ENCODE results near the gene CATSPERB.

CATSPERB gene

GRCh38 chr14:91737619-91738018, 5.7 kb upstream of the CATSPERB start:
- Histone ChIP-seq H4K91ac (ENCODE audit: low read depth, low read length) (no peak overlapping the region), H3K18ac (ENCODE audit: low read length) (no peak overlapping the region), H3K79me1 (ENCODE audit: low read length) (no peaks in the 10 kb centered on the region), H2AK5ac (ENCODE audit: low read length) (no peak overlapping the region), H2BK120ac (ENCODE audit: insufficient read depth, low read length, poor library complexity) (no peak overlapping the region), H2BK5ac (ENCODE audit: low read depth, low read length, poor library complexity) (no peak overlapping the region), H2BK12ac (ENCODE audit: low read length) (no peak overlapping the region), H3K4ac (ENCODE audit: low read depth, low read length) (no peak overlapping the region), H3K79me2 (ENCODE audit: control insufficient read depth, insufficient read depth, low read length, poor library complexity) (no peaks in the 10 kb centered on the region), H3K4me1 (ENCODE audit: control insufficient read depth in 1 of 2, insufficient read depth in 2 of 2, low read length in 2 of 2) (no peaks in the 10 kb centered on the region), H4K8ac (ENCODE audit: low read depth, low read length) (no peak overlapping the region), H2AFZ (ENCODE audit: insufficient read depth, low read length, poor library complexity) (no peak overlapping the region), H3K36me3 (ENCODE audit: control insufficient read depth in 1 of 2, insufficient read depth in 2 of 2, low read length in 2 of 2) (no peaks in the 10 kb centered on the region), H3K4me3 (ENCODE audit: low read depth, low read length) (no peak overlapping the region), H3K27me3 (ENCODE audit: insufficient read depth, low read length) (no peaks in the 10 kb centered on the region), H3K27ac (ENCODE audit: low read depth, low read length) (no peak overlapping the region), H3K9ac (ENCODE audit: low read length) (no peak overlapping the region), H4K12ac (ENCODE audit: low read depth, low read length) (no peak overlapping the region), H3K9me3 (ENCODE audit: insufficient read depth, low read depth, low read length) (no peaks in the 10 kb centered on the region), H3K23ac (ENCODE audit: low read length) (no peak overlapping the region), H3K4me2 (ENCODE audit: low read length) (no peak overlapping the region), H3K14ac (ENCODE audit: low read length) (no peak overlapping the region)
- no peak for DNase-seq
- WGBS (ENCODE audit: extremely low coverage, insufficient coverage, insufficient read length): no CpG with 5 or more reads among the region's 5 CpGs

GRCh38 chr14:91732859-91733477, 1.1 kb upstream of the CATSPERB start:
- H3K9me3 ChIP-seq (ENCODE audit: insufficient read depth, low read depth, low read length): no peaks in the 10 kb centered on the region
- no peak overlapping the region for H4K12ac ChIP-seq (ENCODE audit: low read depth, low read length)
- H2AK5ac ChIP-seq (ENCODE audit: low read length): no peak overlapping the region
- no peak overlapping the region for H3K4me2 ChIP-seq (ENCODE audit: low read length)
- no peak overlapping the region for H2BK120ac ChIP-seq (ENCODE audit: insufficient read depth, low read length, poor library complexity)
- H4K8ac ChIP-seq (ENCODE audit: low read depth, low read length): no peak overlapping the region
- no peak overlapping the region for H2AFZ ChIP-seq (ENCODE audit: insufficient read depth, low read length, poor library complexity)
- H3K79me2 ChIP-seq (ENCODE audit: control insufficient read depth, insufficient read depth, low read length, poor library complexity): no peaks in the 10 kb centered on the region
- no peak overlapping the region for H2BK5ac ChIP-seq (ENCODE audit: low read depth, low read length, poor library complexity)
- H3K23ac ChIP-seq (ENCODE audit: low read length): no peak overlapping the region
- no peak overlapping the region for H3K27ac ChIP-seq (ENCODE audit: low read depth, low read length)
- H4K91ac ChIP-seq (ENCODE audit: low read depth, low read length): no peak overlapping the region
- H3K27me3 ChIP-seq (ENCODE audit: insufficient read depth, low read length): no peaks in the 10 kb centered on the region
- H3K4me3 ChIP-seq (ENCODE audit: low read depth, low read length): no peak overlapping the region
- no CpG with 5 or more reads among the region's 2 CpGs for WGBS (ENCODE audit: extremely low coverage, insufficient coverage, insufficient read length)
- H3K9ac ChIP-seq (ENCODE audit: low read length): no peak overlapping the region
- no peak for DNase-seq
- H3K36me3 ChIP-seq (ENCODE audit: control insufficient read depth in 1 of 2, insufficient read depth in 2 of 2, low read length in 2 of 2): no peaks in the 10 kb centered on the region
- H3K79me1 ChIP-seq (ENCODE audit: low read length): no peaks in the 10 kb centered on the region
- H3K4me1 ChIP-seq (ENCODE audit: control insufficient read depth in 1 of 2, insufficient read depth in 2 of 2, low read length in 2 of 2): no peaks in the 10 kb centered on the region
- no peak overlapping the region for H3K14ac ChIP-seq (ENCODE audit: low read length)
- H2BK12ac ChIP-seq (ENCODE audit: low read length): no peak overlapping the region
- no peak overlapping the region for H3K18ac ChIP-seq (ENCODE audit: low read length)
- H3K4ac ChIP-seq (ENCODE audit: low read depth, low read length): no peak overlapping the region

GRCh38 chr14:91732439-91732838, 553 bp upstream of the CATSPERB start:
- no peaks in the 10 kb centered on the region for H3K79me2 ChIP-seq (ENCODE audit: control insufficient read depth, insufficient read depth, low read length, poor library complexity)
- no peak overlapping the region for H4K91ac ChIP-seq (ENCODE audit: low read depth, low read length)
- no peaks in the 10 kb centered on the region for H3K9me3 ChIP-seq (ENCODE audit: insufficient read depth, low read depth, low read length)
- no peak overlapping the region for H3K14ac ChIP-seq (ENCODE audit: low read length)
- H3K36me3 ChIP-seq (ENCODE audit: control insufficient read depth in 1 of 2, insufficient read depth in 2 of 2, low read length in 2 of 2): no peaks in the 10 kb centered on the region
- H3K79me1 ChIP-seq (ENCODE audit: low read length): no peaks in the 10 kb centered on the region
- H2AFZ ChIP-seq (ENCODE audit: insufficient read depth, low read length, poor library complexity): no peak overlapping the region
- no peak overlapping the region for H3K9ac ChIP-seq (ENCODE audit: low read length)
- no CpG with 5 or more reads among the region's 5 CpGs for WGBS (ENCODE audit: extremely low coverage, insufficient coverage, insufficient read length)
- H3K18ac ChIP-seq (ENCODE audit: low read length): no peak overlapping the region
- DNase-seq: peak; percentile 2 to 66
- no peak overlapping the region for H2BK5ac ChIP-seq (ENCODE audit: low read depth, low read length, poor library complexity)
- H4K8ac ChIP-seq (ENCODE audit: low read depth, low read length): no peak overlapping the region
- H3K23ac ChIP-seq (ENCODE audit: low read length): no peak overlapping the region
- no peak overlapping the region for H4K12ac ChIP-seq (ENCODE audit: low read depth, low read length)
- no peak overlapping the region for H3K27ac ChIP-seq (ENCODE audit: low read depth, low read length)
- H3K4me3 ChIP-seq (ENCODE audit: low read depth, low read length): no peak overlapping the region
- no peak overlapping the region for H2BK120ac ChIP-seq (ENCODE audit: insufficient read depth, low read length, poor library complexity)
- no peak overlapping the region for H3K4ac ChIP-seq (ENCODE audit: low read depth, low read length)
- H3K4me1 ChIP-seq (ENCODE audit: control insufficient read depth in 1 of 2, insufficient read depth in 2 of 2, low read length in 2 of 2): no peaks in the 10 kb centered on the region
- no peak overlapping the region for H2BK12ac ChIP-seq (ENCODE audit: low read length)
- no peak overlapping the region for H2AK5ac ChIP-seq (ENCODE audit: low read length)
- no peak overlapping the region for H3K4me2 ChIP-seq (ENCODE audit: low read length)
- H3K27me3 ChIP-seq (ENCODE audit: insufficient read depth, low read length): no peaks in the 10 kb centered on the region

GRCh38 chr14:91731018-91731417, 868 bp downstream of the CATSPERB start:
- H3K27me3 ChIP-seq (ENCODE audit: insufficient read depth, low read length): no peaks in the 10 kb centered on the region
- H2BK5ac ChIP-seq (ENCODE audit: low read depth, low read length, poor library complexity): no peak overlapping the region
- no peak overlapping the region for H3K9ac ChIP-seq (ENCODE audit: low read length)
- H2BK120ac ChIP-seq (ENCODE audit: insufficient read depth, low read length, poor library complexity): no peak overlapping the region
- no peak overlapping the region for H3K4me3 ChIP-seq (ENCODE audit: low read depth, low read length)
- WGBS (ENCODE audit: extremely low coverage, insufficient coverage, insufficient read length): no CpG with 5 or more reads among the region's 2 CpGs
- H3K14ac ChIP-seq (ENCODE audit: low read length): no peak overlapping the region
- no peak overlapping the region for H3K27ac ChIP-seq (ENCODE audit: low read depth, low read length)
- DNase-seq: peak; percentile 61 to 87
- no peak overlapping the region for H4K91ac ChIP-seq (ENCODE audit: low read depth, low read length)
- no peak overlapping the region for H4K8ac ChIP-seq (ENCODE audit: low read depth, low read length)
- no peak overlapping the region for H3K4ac ChIP-seq (ENCODE audit: low read depth, low read length)
- H3K4me1 ChIP-seq (ENCODE audit: control insufficient read depth in 1 of 2, insufficient read depth in 2 of 2, low read length in 2 of 2): no peaks in the 10 kb centered on the region
- H2AK5ac ChIP-seq (ENCODE audit: low read length): no peak overlapping the region
- no peaks in the 10 kb centered on the region for H3K79me1 ChIP-seq (ENCODE audit: low read length)
- H4K12ac ChIP-seq (ENCODE audit: low read depth, low read length): no peak overlapping the region
- no peak overlapping the region for H3K4me2 ChIP-seq (ENCODE audit: low read length)
- no peak overlapping the region for H3K18ac ChIP-seq (ENCODE audit: low read length)
- no peaks in the 10 kb centered on the region for H3K79me2 ChIP-seq (ENCODE audit: control insufficient read depth, insufficient read depth, low read length, poor library complexity)
- H3K36me3 ChIP-seq (ENCODE audit: control insufficient read depth in 1 of 2, insufficient read depth in 2 of 2, low read length in 2 of 2): no peaks in the 10 kb centered on the region
- no peak overlapping the region for H3K23ac ChIP-seq (ENCODE audit: low read length)
- no peak overlapping the region for H2BK12ac ChIP-seq (ENCODE audit: low read length)
- H2AFZ ChIP-seq (ENCODE audit: insufficient read depth, low read length, poor library complexity): no peak overlapping the region
- no peaks in the 10 kb centered on the region for H3K9me3 ChIP-seq (ENCODE audit: insufficient read depth, low read depth, low read length)
